Right lobe of liver (tissue), 4 donors: ENCODE results near the gene CAMTA1.

Experiments used
- POLR2A ChIP-seq: fragments of 450-650 bp; IDR thresholded peaks from one replicate; pipeline ENCODE4 v1.6.1; 2017; ENCODE audit warnings: antibody characterized with exemption, mild to moderate bottlenecking
- TF ChIP-seq, protein P1 (sequence below), 4 donors: fragments of 200-600 bp in 3 of 4; fragments of 450-650 bp in 1 of 4; IDR thresholded peaks; one replicate each; pipeline versions ENCODE4 v1.5.1 to v1.8.0; 2016 to 2022; ENCODE audit warnings: antibody characterized with exemption in 4 of 4, mild to moderate bottlenecking in 2 of 4
- donor health status: DM: no; HTN: no; CAD: no.
- donor health status: DM: no; HTN: no; CAD: no.
- donor health status: DM: no; HTN: yes; CAD: no.

GRCh38 chr1:7644086-7644485 lies 858.8 kb downstream of the CAMTA1 start:
- TF ChIP-seq, protein P1, sequence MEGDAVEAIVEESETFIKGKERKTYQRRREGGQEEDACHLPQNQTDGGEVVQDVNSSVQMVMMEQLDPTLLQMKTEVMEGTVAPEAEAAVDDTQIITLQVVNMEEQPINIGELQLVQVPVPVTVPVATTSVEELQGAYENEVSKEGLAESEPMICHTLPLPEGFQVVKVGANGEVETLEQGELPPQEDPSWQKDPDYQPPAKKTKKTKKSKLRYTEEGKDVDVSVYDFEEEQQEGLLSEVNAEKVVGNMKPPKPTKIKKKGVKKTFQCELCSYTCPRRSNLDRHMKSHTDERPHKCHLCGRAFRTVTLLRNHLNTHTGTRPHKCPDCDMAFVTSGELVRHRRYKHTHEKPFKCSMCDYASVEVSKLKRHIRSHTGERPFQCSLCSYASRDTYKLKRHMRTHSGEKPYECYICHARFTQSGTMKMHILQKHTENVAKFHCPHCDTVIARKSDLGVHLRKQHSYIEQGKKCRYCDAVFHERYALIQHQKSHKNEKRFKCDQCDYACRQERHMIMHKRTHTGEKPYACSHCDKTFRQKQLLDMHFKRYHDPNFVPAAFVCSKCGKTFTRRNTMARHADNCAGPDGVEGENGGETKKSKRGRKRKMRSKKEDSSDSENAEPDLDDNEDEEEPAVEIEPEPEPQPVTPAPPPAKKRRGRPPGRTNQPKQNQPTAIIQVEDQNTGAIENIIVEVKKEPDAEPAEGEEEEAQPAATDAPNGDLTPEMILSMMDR (IDR thresholded peaks at IDR 0.05) = no peak
- TF ChIP-seq POLR2A = no peak
